A673 (cell line): ENCODE data around the gene CS.

ENCODE experiments used
- CTCF ChIP-seq: fragments of 300-800, 200-600 bp; sonication (generic); conservative IDR thresholded peaks from 2 replicates; pipeline ENCODE4 v1.5.1; 2017; ENCODE audit warnings: low read depth, mild to moderate bottlenecking, antibody characterized with exemption, low read length, moderate library complexity, mixed read lengths
- EZH2 ChIP-seq: fragments of 200-600 bp; sonication (generic); IDR thresholded peaks from 2 replicates; pipeline ENCODE4 v1.6.1; 2017; ENCODE audit warnings: borderline replicate concordance, low read depth, mild to moderate bottlenecking, mixed read lengths, antibody characterized with exemption, low read length; ENCODE audit not compliant: poor library complexity, severe bottlenecking

- TF ChIP-seq CTCF (no peak), EZH2 (no peak)
These were observed 41.3 kb downstream of the CS start for GRCh38 chr12:56258820-56259183.
